Measurements from ENCODE around the gene COL5A1.

Gene COL5A1

GRCh38 chr9:134885679-134886412 is 244.2 kb downstream of the COL5A1 start:
- DNase-seq: no peak

- no peak for DNase-seq
Measured at GRCh38 chr9:134886413-134886913, 244.9 kb downstream of the COL5A1 start.

- DNase-seq: no peak
Measured at GRCh38 chr9:134887219-134887618, 245.6 kb downstream of the COL5A1 start.

- no peak for DNase-seq
Measured at GRCh38 chr9:134887686-134888602, 246.3 kb downstream of the COL5A1 start.

GRCh38 chr9:134888603-134889190 is 247.1 kb downstream of the COL5A1 start:
- no peak for DNase-seq

- DNase-seq: no peak
Measured at GRCh38 chr9:134889386-134890154, 248.0 kb downstream of the COL5A1 start.

GRCh38 chr9:134890155-134890495 is 248.5 kb downstream of the COL5A1 start:
- DNase-seq: no peak

GRCh38 chr9:134891053-134891452 is 249.4 kb downstream of the COL5A1 start:
- no peak for DNase-seq

GRCh38 chr9:134891713-134892112 is 250.1 kb downstream of the COL5A1 start:
- DNase-seq: no peak

- DNase-seq: no peak
Measured at GRCh38 chr9:134892221-134892620, 250.6 kb downstream of the COL5A1 start.

GRCh38 chr9:134892820-134893420 is 251.3 kb downstream of the COL5A1 start:
- DNase-seq: no peak

Measured in CD4-positive, alpha-beta T cell treated with Interleukin-10 for 1 hour (primary cell).